LHCN-M2 (cell line): Measurements from ENCODE around the gene NCAPD2. TPM values are rescaled to one million over a fixed set of nuclear protein-coding genes. Genes with fewer than 3 reads are reported as not detected.
"Not testable (repeated sequence)": the region's sequence is repeated elsewhere in the genome, so short reads cannot be mapped to it uniquely, and the experiment has no call there.

Source experiments
- DNase-seq: peaks from one replicate; pipeline ENCODE4 v3.0.0-alpha.2; 2012; ENCODE audit warnings: low read depth
- total RNA-seq: library from RNA; depleted of rRNA; stranded (reverse); fragments of >200 nt; gene quantifications from 2 replicates; pipeline ENCODE4 v1.2.3, GENCODE V29; 2014

Gene NCAPD2
- total RNA-seq, 1 experiment from 2014 or later = 93.5 TPM

GRCh38 chr12:6494258-6494743 is 399 bp downstream of the NCAPD2 start:
- DNase-seq = peak; percentile 40

DNA sequence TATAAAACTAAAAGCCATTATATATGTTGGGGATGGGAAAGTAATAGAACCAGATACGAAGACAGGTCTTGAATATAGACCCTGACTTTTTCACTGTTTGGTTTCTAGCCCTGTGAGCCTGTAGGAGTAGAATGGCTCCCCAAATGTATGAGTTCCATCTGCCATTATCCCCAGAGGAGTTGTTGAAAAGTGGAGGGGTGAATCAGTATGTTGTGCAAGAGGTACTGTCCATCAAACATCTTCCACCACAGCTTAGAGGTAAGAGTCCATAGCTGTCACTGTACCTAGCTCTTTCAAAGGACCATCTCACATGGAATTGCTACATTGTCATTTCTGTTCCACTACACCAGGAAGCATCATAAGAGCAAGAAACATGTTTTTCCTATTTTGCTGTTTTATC is 1.1 kb downstream of the NCAPD2 start:
- peak; percentile 51 for DNase-seq

- DNase-seq = not testable (repeated sequence)
Observed at GRCh38 chr12:6497291-6497690, 3.4 kb downstream of the NCAPD2 start.

DNA sequence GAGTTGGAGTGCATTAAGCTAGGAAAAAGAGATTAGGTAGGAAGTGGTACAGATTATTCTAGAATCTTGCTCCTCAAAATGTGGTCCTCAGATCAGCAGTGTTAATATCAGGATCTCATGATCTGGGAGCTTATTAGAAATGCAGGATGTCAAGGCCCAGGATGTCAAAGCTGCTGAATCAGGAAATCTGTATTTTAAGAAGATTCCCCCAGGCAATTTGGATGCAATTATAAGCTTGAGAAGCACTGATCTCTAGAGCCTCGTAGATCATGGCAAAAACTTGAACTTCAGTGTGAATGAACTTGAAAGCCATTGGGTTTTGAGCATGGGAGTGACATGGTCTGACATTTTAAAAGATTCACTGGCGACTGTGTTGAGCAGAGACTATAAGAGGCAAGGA is 6.6 kb downstream of the NCAPD2 start:
- no peak for DNase-seq

GRCh38 chr12:6507102-6507998 is 13.4 kb downstream of the NCAPD2 start:
- peak; percentile 6 for DNase-seq

DNA sequence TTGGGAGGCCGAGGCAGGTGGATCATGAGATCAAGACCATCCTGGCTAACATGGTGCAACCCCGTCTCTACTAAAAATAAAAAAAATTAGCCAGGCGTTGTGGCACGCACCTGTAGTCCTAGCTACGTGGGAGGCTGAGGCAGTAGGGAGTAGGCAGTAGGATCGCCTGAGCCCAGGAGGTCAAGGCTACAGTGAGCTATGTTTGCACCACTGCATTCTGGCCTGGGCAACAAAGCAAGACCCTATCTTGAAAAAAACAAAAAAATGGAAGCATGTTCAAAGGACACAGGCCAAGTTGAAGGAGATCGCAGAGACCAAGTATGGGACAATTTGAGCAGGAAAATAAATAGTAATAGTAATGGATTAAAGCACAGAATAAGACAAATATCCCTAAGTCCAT is 14.2 kb downstream of the NCAPD2 start:
- DNase-seq = no peak

GRCh38 chr12:6520186-6520585 is 26.3 kb downstream of the NCAPD2 start:
- DNase-seq = no peak

DNA sequence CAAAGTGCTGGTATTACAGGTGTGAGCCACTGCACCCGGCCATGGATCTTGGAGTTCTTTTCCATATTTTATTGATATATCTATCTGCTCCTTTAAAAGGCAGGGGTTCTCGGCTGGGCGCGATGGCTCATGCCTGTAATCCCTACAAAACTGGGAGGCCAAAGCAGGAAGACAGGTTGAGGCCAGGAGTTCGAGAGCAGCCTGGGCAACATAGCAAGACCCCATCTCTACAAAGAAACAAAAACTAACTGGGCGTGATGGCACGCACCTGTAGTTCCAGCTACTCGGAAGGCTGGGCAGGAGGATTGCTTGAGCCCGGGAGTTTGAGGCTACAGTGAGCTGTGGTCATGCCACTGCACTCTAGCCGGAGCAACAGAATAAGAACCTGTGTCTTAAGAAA is 28.3 kb downstream of the NCAPD2 start:
- no peak for DNase-seq

DNA sequence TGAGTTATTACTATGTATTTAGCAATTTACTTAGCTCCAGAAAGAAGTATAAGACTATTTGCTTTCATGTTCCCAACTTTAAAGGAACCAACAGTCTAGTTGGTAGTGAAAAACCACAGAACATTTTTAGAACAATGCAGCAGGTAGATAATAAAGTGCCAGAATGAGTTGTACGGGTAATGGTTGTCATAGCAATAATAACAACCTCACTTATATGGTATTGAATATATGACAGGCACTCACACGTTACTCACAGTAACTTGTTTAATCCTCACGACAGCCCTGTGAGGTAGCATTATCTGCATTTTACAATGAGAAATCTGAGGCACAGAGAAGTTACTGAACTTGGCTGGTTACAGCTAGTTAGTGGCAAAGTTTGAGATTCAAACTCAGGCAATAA is 29.8 kb downstream of the NCAPD2 start:
- no peak for DNase-seq

- no peak for DNase-seq
Observed at GRCh38 chr12:6524648-6525047, 30.7 kb downstream of the NCAPD2 start.

DNA sequence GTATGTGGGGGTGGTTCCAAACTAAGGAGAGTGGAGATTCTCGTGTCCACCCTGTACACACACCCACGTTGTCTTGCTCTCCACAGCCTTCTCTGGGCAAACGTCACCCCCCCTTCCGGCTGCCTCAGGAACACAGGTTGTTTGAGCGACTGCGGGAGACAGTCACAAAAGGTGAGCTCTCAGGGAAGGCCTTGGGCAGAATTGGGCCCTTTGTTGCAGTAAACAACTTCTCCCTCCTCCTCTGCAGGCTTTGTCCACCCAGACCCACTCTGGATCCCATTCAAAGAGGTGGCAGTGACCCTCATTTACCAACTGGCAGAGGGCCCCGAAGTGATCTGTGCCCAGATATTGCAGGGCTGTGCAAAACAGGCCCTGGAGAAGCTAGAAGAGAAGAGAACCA is 32.3 kb downstream of the NCAPD2 start:
- DNase-seq = no peak

DNA sequence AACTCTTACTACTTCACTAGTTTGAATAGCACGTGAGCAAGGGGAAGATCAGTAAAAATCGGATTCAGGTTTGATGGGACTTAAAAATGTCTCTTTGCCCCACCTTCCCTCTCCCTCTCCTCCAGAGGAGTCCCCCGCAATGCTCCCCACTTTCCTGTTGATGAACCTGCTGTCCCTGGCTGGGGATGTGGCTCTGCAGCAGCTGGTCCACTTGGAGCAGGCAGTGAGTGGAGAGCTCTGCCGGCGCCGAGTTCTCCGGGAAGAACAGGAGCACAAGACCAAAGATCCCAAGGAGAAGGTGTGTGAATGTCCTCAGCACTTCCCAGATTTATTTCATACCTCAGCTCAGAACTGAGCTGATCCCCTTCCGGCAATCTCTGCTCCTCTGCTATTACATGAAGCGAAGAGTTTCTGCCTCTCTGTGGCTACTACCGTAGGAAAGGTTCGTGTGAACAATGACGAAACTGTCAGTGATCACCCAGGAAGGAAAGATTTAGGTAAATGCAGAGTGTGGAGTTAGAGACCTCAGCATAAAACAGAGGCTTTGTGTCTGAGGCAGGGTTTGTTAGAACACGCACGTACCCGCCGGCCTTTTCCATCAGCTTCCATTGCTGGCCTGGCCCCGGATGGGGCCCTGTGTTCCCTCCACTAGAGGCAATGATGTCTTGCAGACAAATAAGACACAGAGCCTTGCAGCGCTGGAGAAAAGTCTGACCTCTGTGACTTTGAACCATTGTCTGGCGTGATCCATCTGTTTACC is 33.0 kb downstream of the NCAPD2 start:
- no peak for DNase-seq

- no peak for DNase-seq
Observed at GRCh38 chr12:6527711-6528110, 33.8 kb downstream of the NCAPD2 start.

DNA sequence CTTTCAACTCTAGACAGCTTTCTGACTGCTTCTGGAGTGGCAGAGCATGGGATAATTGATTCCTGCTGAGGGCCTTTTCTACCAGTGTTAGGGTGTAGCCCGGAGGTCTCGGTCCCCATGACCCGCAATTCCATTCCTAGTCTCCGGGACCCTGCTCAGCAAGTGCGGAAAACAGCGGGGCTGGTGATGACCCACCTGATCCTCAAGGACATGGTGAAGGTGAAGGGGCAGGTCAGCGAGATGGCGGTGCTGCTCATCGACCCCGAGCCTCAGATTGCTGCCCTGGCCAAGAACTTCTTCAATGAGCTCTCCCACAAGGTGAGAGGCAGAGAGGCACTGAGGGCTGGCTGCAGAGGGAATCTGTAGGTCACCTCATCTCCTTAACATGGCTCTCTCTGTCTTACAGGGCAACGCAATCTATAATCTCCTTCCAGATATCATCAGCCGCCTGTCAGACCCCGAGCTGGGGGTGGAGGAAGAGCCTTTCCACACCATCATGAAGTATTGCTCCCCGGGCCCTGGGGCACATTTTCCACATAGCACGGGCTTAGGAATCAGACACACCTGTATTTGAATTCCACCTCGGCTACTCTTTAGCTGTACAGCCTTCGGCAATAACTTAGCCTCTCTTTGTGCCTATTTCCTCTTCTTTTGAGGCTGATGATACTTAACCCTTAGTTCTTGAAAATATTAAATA is 34.8 kb downstream of the NCAPD2 start:
- no peak for DNase-seq

- no peak for DNase-seq
Observed at GRCh38 chr12:6529291-6529737, 35.4 kb downstream of the NCAPD2 start.

DNA sequence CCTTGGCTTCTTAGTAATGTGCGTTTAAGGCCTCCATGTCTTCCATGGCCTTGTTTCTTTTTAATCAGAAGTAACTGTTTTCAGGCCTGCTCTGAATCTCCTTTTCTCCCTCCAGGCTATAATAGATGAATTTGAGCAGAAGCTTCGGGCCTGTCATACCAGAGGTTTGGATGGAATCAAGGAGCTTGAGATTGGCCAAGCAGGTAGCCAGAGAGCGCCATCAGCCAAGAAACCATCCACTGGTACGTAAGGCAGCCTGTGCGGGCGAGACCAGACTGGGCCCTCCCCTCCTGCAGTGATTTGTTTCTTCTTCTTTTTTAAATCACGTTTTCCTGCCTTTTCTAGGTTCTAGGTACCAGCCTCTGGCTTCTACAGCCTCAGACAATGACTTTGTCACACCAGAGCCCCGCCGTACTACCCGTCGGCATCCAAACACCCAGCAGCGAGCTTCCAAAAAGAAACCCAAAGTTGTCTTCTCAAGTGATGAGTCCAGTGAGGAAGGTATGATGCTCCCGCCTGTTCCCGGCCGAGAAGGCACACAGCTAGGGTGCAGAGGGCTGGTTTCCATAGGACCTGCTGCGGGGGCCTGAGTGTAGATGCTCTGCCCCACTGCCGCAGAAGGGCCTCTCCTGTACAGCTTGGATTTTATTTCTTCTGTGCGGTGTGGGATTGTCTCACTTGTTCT is 36.8 kb downstream of the NCAPD2 start:
- DNase-seq = no peak

DNA sequence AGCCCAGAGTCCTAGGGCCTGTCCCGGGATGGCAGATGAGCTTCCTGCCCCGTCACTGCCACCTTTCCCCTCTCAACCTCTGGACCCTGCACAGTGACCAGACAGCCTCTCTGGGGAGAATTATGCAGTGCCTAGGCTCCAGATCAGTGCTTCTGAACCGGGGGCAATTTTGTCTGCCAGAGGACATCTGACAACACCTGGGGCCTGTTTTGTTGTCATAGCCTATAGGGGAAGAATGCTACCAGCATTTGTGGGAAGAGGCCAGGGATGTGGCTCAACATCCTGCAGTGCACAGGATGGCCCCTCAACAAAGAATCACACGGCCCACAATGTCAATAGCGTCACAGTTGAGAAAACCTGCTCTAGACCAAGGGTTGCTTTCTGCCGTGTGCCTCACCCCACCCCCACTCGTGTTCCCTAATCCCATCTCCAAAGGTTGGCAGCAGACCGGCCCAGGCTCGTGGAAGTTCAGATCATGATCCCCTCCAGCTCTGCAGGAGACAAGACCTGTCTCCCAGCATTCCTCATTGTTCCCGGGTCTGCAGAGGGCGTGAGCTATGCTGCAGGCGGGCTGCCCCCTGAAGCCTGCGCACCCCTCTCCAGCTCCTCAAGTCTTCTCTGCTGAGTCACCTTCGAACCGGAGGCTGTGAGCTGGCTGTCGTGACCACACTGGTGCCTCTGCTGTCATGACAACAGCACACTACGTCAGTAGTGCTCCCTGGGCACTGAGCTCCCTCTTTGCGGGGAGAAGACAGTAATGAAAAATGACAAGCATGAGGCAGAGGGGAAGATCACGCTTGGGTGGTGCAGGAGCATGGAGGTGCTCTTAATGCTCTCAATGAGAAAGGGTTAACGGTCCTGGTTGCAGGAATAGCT is 38.4 kb downstream of the NCAPD2 start:
- DNase-seq = peak; percentile 98

GRCh38 chr12:6532927-6533652 is 39.2 kb downstream of the NCAPD2 start:
- DNase-seq = peak; percentile 80

DNA sequence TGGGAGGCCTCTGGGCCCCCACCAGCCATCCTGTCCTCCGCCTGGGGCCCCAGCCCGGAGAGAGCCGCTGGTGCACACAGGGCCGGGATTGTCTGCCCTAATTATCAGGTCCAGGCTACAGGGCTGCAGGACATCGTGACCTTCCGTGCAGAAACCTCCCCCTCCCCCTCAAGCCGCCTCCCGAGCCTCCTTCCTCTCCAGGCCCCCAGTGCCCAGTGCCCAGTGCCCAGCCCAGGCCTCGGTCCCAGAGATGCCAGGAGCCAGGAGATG is 39.7 kb downstream of the NCAPD2 start:
- no peak for DNase-seq
